Measurements from ENCODE around the gene SYT1. TPM values are rescaled to one million over a fixed set of nuclear protein-coding genes. Genes with fewer than 3 reads are reported as not detected.

The SYT1 gene
- polyA plus RNA-seq, 1 experiment, result 6.8 TPM

- Histone ChIP-seq H3K4me3 (ENCODE audit: low read depth, low read length) (peak overlapping the region; percentile 8; the same call in 1 of the 2 replicates), H3K27ac (ENCODE audit: low read depth, low read length) (peak overlapping the region; percentile 65), H3K27me3 (ENCODE audit: control insufficient read depth, insufficient read depth, low read length) (no peaks in the 10 kb centered on the region), H3K9me3 (ENCODE audit: control insufficient read depth, insufficient read depth, low read length) (no peaks in the 10 kb centered on the region)
- peak; percentile 23 for DNase-seq (ENCODE audit: low read depth, low spot score)
- TF ChIP-seq, protein P1, sequence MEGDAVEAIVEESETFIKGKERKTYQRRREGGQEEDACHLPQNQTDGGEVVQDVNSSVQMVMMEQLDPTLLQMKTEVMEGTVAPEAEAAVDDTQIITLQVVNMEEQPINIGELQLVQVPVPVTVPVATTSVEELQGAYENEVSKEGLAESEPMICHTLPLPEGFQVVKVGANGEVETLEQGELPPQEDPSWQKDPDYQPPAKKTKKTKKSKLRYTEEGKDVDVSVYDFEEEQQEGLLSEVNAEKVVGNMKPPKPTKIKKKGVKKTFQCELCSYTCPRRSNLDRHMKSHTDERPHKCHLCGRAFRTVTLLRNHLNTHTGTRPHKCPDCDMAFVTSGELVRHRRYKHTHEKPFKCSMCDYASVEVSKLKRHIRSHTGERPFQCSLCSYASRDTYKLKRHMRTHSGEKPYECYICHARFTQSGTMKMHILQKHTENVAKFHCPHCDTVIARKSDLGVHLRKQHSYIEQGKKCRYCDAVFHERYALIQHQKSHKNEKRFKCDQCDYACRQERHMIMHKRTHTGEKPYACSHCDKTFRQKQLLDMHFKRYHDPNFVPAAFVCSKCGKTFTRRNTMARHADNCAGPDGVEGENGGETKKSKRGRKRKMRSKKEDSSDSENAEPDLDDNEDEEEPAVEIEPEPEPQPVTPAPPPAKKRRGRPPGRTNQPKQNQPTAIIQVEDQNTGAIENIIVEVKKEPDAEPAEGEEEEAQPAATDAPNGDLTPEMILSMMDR (IDR thresholded peaks at IDR 0.05; ENCODE audit: low read depth, low read length), result no peak
- ChIA-PET CTCF (no interaction called here), POLR2A (no interaction called here)
Observed at GRCh38 chr12:79454338-79454843, 589.8 kb downstream of the SYT1 start.

DNA sequence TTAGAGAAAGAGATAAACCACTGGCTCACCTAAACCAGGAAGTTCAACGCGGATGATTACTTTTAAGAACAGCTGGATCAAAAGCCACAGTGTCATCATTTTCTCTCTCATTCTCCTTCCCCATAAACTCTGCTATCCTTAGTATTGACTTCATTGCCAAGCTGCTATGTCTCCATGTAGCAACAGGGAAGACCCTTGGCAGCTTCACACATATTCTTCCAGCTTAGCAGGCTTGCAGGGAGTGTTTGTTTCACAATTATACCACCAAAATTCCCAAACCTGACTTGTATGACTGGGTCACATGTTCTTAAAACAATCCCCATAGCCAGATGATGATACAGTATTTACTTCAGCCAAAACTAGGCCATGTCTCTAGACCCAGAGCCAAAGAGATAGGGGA lies 590.7 kb downstream of the SYT1 start:
- H3K4me3 ChIP-seq (ENCODE audit: low read depth, low read length), result no peak overlapping the region
- no peak overlapping the region for H3K27ac ChIP-seq (ENCODE audit: low read depth, low read length)
- ChIA-PET POLR2A (no interaction called here), CTCF (interaction anchor here (1.0 kb wide), 1 partner anchor 814 kb away, joined by 3 read pairs; no protein-coding TSS in a partner anchor)
- no peaks in the 10 kb centered on the region for H3K27me3 ChIP-seq (ENCODE audit: control insufficient read depth, insufficient read depth, low read length)
- TF ChIP-seq, protein P1 (IDR thresholded peaks at IDR 0.05; ENCODE audit: low read depth, low read length), result no peak
- no peak for DNase-seq (ENCODE audit: low read depth, low spot score)
- H3K9me3 ChIP-seq (ENCODE audit: control insufficient read depth, insufficient read depth, low read length), result no peaks in the 10 kb centered on the region

DNA sequence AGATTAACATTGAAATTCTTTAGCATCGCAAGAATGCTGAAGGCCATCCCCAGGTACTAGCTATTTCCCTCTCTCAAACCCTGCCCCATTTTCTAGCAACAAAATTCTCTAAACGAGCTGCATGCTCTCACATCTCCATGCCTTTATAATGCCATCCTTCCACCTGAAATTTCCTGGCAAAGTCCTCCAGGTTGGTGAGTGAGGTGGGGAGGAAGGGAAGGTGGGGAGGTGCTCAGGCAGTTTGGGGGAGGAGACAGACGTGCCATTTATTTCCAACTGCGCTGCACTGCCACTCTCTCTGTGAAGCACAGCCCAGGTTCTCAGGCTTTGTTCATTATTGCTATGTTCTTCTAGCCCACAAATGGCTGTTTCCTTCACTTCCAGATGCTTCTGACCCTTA lies 617.7 kb downstream of the SYT1 start:
- Histone ChIP-seq H3K27ac (ENCODE audit: low read depth, low read length) (no peak overlapping the region), H3K9me3 (ENCODE audit: control insufficient read depth, insufficient read depth, low read length) (no peaks in the 10 kb centered on the region), H3K27me3 (ENCODE audit: control insufficient read depth, insufficient read depth, low read length) (no peaks in the 10 kb centered on the region), H3K4me3 (ENCODE audit: low read depth, low read length) (no peak overlapping the region)
- TF ChIP-seq, protein P1 (IDR thresholded peaks at IDR 0.05; ENCODE audit: low read depth, low read length), result no peak
- POLR2A ChIA-PET, result no interaction called here
- no peak for DNase-seq (ENCODE audit: low read depth, low spot score)
- CTCF ChIA-PET, result no interaction called here

DNA sequence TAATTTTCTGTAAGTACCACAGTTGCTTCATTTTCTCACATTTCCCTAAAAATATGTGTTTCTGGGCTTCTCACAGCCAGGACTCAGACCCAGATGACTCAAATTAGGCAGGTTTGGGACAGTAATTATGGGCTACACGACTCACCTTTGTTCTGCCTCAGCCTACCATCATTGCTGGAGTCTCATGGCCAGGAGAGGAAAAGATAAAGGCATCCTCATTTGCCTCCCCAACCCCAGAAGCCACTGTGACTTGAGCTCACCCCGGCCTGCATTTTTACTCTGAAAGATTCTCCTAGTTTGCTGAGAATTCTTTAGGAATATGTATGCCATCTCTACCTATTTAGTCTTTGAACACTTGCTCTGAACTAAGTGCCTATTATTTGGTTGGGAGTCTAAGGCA lies 618.3 kb downstream of the SYT1 start:
- no peak overlapping the region for H3K27ac ChIP-seq (ENCODE audit: low read depth, low read length)
- ChIA-PET POLR2A (no interaction called here), CTCF (no interaction called here)

GRCh38 chr12:79486154-79486553 lies 621.6 kb downstream of the SYT1 start:
- POLR2A ChIA-PET, result no interaction called here
- Histone ChIP-seq H3K27me3 (ENCODE audit: control insufficient read depth, insufficient read depth, low read length) (no peaks in the 10 kb centered on the region), H3K27ac (ENCODE audit: low read depth, low read length) (no peak overlapping the region), H3K4me3 (ENCODE audit: low read depth, low read length) (no peak overlapping the region), H3K9me3 (ENCODE audit: control insufficient read depth, insufficient read depth, low read length) (no peaks in the 10 kb centered on the region)
- CTCF ChIA-PET, result no interaction called here
- TF ChIP-seq, protein P1 (IDR thresholded peaks at IDR 0.05; ENCODE audit: low read depth, low read length), result no peak
- no peak for DNase-seq (ENCODE audit: low read depth, low spot score)

More for the DNA sequence above, 618.3 kb downstream of the SYT1 start:
- Histone ChIP-seq H3K9me3 (ENCODE audit: control insufficient read depth, insufficient read depth, low read length) (no peaks in the 10 kb centered on the region), H3K27me3 (ENCODE audit: control insufficient read depth, insufficient read depth, low read length) (no peaks in the 10 kb centered on the region), H3K4me3 (ENCODE audit: low read depth, low read length) (no peak overlapping the region)
- DNase-seq (ENCODE audit: low read depth, low spot score), result no peak
- TF ChIP-seq, protein P1 (IDR thresholded peaks at IDR 0.05; ENCODE audit: low read depth, low read length), result no peak
